OCI-LY7 (cell line): Measurements from ENCODE around the gene ANTXR1. TPM values are rescaled to one million over a fixed set of nuclear protein-coding genes. Genes with fewer than 3 reads are reported as not detected.

Experiments used
- BruUV-seq: library from RNA; stranded (reverse); fragments of 400-500 nt; replicated peaks from 2 replicates; lab custom pipeline; 2021; lab: Mats Ljungman, UMichigan
- CTCF ChIA-PET: fragments of 300-600 bp; sonication (Branson Sonifier 250); formaldehyde crosslinking; loops from one replicate; lab custom pipeline; 2022; ENCODE audit warnings: antibody characterized with exemption; ENCODE audit not compliant: unreplicated experiment; lab: Charles Lee
- POLR2A ChIA-PET: fragments of 300-600 bp; sonication (Branson Sonifier 250); formaldehyde crosslinking; loops from one replicate; lab custom pipeline; 2022; ENCODE audit warnings: antibody characterized with exemption; lab: Charles Lee
- DNase-seq: peaks from one replicate; pipeline ENCODE4 v3.0.0-alpha.2; 2015; ENCODE audit warnings: low spot score
- H2AFZ ChIP-seq: fragments of 200-600 bp; sonication (generic), shearing (Covaris generic); 2 replicates; pipeline ENCODE4 v1.6.1; 2014; ENCODE audit warnings: mild to moderate bottlenecking, antibody characterized with exemption, low read length, moderate library complexity
- H3K27ac ChIP-seq: fragments of 200-600 bp; sonication (generic); 2 replicates; pipeline ENCODE4 v1.5.1; 2014; ENCODE audit warnings: mixed run types, low read depth, mild to moderate bottlenecking, moderate library complexity, low read length, inconsistent platforms; ENCODE audit not compliant: poor library complexity, severe bottlenecking
- H3K36me3 ChIP-seq: fragments of 200-600 bp; sonication (generic); 2 replicates; pipeline ENCODE4 v1.6.1; 2014; ENCODE audit warnings: mild to moderate bottlenecking, antibody characterized with exemption, low read length, moderate library complexity, mixed read lengths; ENCODE audit not compliant: insufficient read depth
- H3K4me1 ChIP-seq: fragments of 200-600 bp; sonication (generic); 2 replicates; pipeline ENCODE4 v1.5.1; 2014; ENCODE audit warnings: mild to moderate bottlenecking, low read length; ENCODE audit not compliant: insufficient read depth, poor library complexity, severe bottlenecking
- H3K4me2 ChIP-seq: fragments of 200-600 bp; sonication (generic); 2 replicates; pipeline ENCODE4 v1.6.1; 2014; ENCODE audit warnings: mild to moderate bottlenecking, low read length
- H3K4me3 ChIP-seq: fragments of 200-600 bp; sonication (generic); 2 replicates; pipeline ENCODE4 v1.5.1; 2014; ENCODE audit warnings: mild to moderate bottlenecking, low read depth, low read length; ENCODE audit not compliant: poor library complexity, severe bottlenecking
- H3K79me2 ChIP-seq: fragments of 200-600 bp; sonication (generic); 2 replicates; pipeline ENCODE4 v1.6.1; 2016; ENCODE audit warnings: low read depth, mild to moderate bottlenecking, low read length, moderate library complexity, mixed read lengths; ENCODE audit not compliant: insufficient read depth
- H3K9me2 ChIP-seq: fragments of 200-600 bp; sonication (generic); 2 replicates; pipeline ENCODE4 v1.6.1; 2016; ENCODE audit warnings: mild to moderate bottlenecking, low read length, mixed read lengths; ENCODE audit not compliant: insufficient read depth
- H3K9me3 ChIP-seq: fragments of 200-600 bp; sonication (generic); 2 replicates; pipeline ENCODE4 v1.6.1; 2014; ENCODE audit warnings: mild to moderate bottlenecking, mixed run types, low read length, mixed read lengths
- H4K20me1 ChIP-seq: fragments of 200-600 bp; sonication (generic); 2 replicates; pipeline ENCODE4 v1.6.1; 2014; ENCODE audit warnings: mild to moderate bottlenecking, antibody characterized with exemption, low read length, moderate library complexity, mixed read lengths; ENCODE audit not compliant: insufficient read depth
- CTCF ChIP-seq: fragments of 200-600 bp; sonication (generic); conservative IDR thresholded peaks from 2 replicates; pipeline ENCODE4 v1.5.1; 2014; ENCODE audit warnings: mild to moderate bottlenecking, antibody characterized with exemption, low read length, moderate library complexity, mixed read lengths
- EZH2phosphoT487 ChIP-seq: fragments of 200-600 bp; sonication (generic); IDR thresholded peaks from 2 replicates; pipeline ENCODE4 v1.6.1; 2018; ENCODE audit warnings: low read depth, borderline replicate concordance, mild to moderate bottlenecking, mixed run types, antibody characterized with exemption, low read length, moderate library complexity, mixed read lengths
- intact Hi-C: fragments of 100-400 bp; cut with micrococcal nuclease; formaldehyde crosslinking; loops from one replicate; pipeline ENCODE4 v1.10.0; 2022; ENCODE audit not compliant: unreplicated experiment
- total RNA-seq, 2 experiments: library from RNA; depleted of rRNA in 1 of 2; stranded (reverse); fragments of >200 nt in 1 of 2; shearing (Covaris generic) in 1 of 2; gene quantifications; 2 replicates each; pipeline ENCODE4 v1.2.3, GENCODE V29; 2014 to 2022

ANTXR1 gene
- total RNA-seq, 2 experiments from 2014 or later, result not detected

- intact Hi-C loops, result no loop called here
- POLR2A ChIA-PET, result interaction anchor here (1.9 kb wide), 1 partner anchor 11 kb away, joined by 7 read pairs; no protein-coding TSS in a partner anchor
- TF ChIP-seq CTCF (no peak), EZH2phosphoT487 (no peak)
- no TSS peak for BruUV-seq
- no peak overlapping the region for H3K27ac ChIP-seq
- no peaks in the 10 kb centered on the region for H3K4me1 ChIP-seq
- H3K79me2 ChIP-seq, result no peaks in the 10 kb centered on the region
- H4K20me1 ChIP-seq, result no peaks in the 10 kb centered on the region
- DNase-seq, result no peak
- H3K4me2 ChIP-seq, result no peak overlapping the region
- H3K36me3 ChIP-seq, result no peaks in the 10 kb centered on the region
- H3K9me3 ChIP-seq, result no peaks in the 10 kb centered on the region
- H3K4me3 ChIP-seq, result no peak overlapping the region
- no peaks in the 10 kb centered on the region for H3K9me2 ChIP-seq
- H2AFZ ChIP-seq, result no peak overlapping the region
- CTCF ChIA-PET, result no interaction called here
These were observed 62.5 kb downstream of the ANTXR1 start for GRCh38 chr2:69075486-69075885.

- H3K36me3 ChIP-seq, result no peaks in the 10 kb centered on the region
- ChIA-PET CTCF (no interaction called here), POLR2A (interaction anchor here (1.9 kb wide), 1 partner anchor 12 kb away, joined by 7 read pairs; no protein-coding TSS in a partner anchor)
- H2AFZ ChIP-seq, result no peak overlapping the region
- no peak overlapping the region for H3K4me2 ChIP-seq
- H3K79me2 ChIP-seq, result no peaks in the 10 kb centered on the region
- no peak for DNase-seq
- no peak overlapping the region for H3K4me3 ChIP-seq
- TF ChIP-seq CTCF, result no peak
- no peak for TF ChIP-seq EZH2phosphoT487
- intact Hi-C loops, result no loop called here
- no peaks in the 10 kb centered on the region for H3K9me2 ChIP-seq
- H3K4me1 ChIP-seq, result no peaks in the 10 kb centered on the region
- no peak overlapping the region for H3K27ac ChIP-seq
- no TSS peak for BruUV-seq
- H4K20me1 ChIP-seq, result no peaks in the 10 kb centered on the region
- no peaks in the 10 kb centered on the region for H3K9me3 ChIP-seq
These were observed 63.6 kb downstream of the ANTXR1 start for GRCh38 chr2:69076601-69077000.

GRCh38 chr2:69077252-69077950, 64.4 kb downstream of the ANTXR1 start:
- H3K4me2 ChIP-seq, result no peak overlapping the region
- no peak overlapping the region for H3K4me3 ChIP-seq
- H3K4me1 ChIP-seq, result no peaks in the 10 kb centered on the region
- no peaks in the 10 kb centered on the region for H3K9me3 ChIP-seq
- CTCF ChIA-PET, result no interaction called here
- BruUV-seq, result no TSS peak
- H3K27ac ChIP-seq, result no peak overlapping the region
- POLR2A ChIA-PET, result interaction anchor here (1.9 kb wide), 1 partner anchor 13 kb away, joined by 7 read pairs; no protein-coding TSS in a partner anchor
- no peak overlapping the region for H2AFZ ChIP-seq
- H3K9me2 ChIP-seq, result no peaks in the 10 kb centered on the region
- no peak for DNase-seq
- H3K36me3 ChIP-seq, result no peaks in the 10 kb centered on the region
- H4K20me1 ChIP-seq, result no peaks in the 10 kb centered on the region
- TF ChIP-seq CTCF, result no peak
- TF ChIP-seq EZH2phosphoT487, result no peak
- intact Hi-C loops, result no loop called here
- no peaks in the 10 kb centered on the region for H3K79me2 ChIP-seq
